ENCODE measurements around the gene SEMA5A. TPM values are rescaled to one million over a fixed set of nuclear protein-coding genes. Genes with fewer than 3 reads are reported as not detected.

The SEMA5A gene
- total RNA-seq, 1 donor from 2014 or later: 38.9 TPM

- intact Hi-C loops (cut with DNase I): no loop called here
- DNase-seq: no peak
- H3K27ac ChIP-seq: no peak overlapping the region
- no peaks in the 10 kb centered on the region for H3K4me1 ChIP-seq
- no peaks in the 10 kb centered on the region for H3K27me3 ChIP-seq
- no peaks in the 10 kb centered on the region for H3K36me3 ChIP-seq
- H3K4me3 ChIP-seq: no peak overlapping the region
- ATAC-seq: no peak
- TF ChIP-seq CTCF (IDR thresholded peaks at IDR 0.05): no peak
- H3K9me3 ChIP-seq: no peaks in the 10 kb centered on the region
Observed at GRCh38 chr5:9233035-9233434, 312.8 kb downstream of the SEMA5A start.

- intact Hi-C loops (cut with DNase I): no loop called here
Observed at GRCh38 chr5:9231842-9232241, 314.0 kb downstream of the SEMA5A start.

GRCh38 chr5:9230355-9230754, 315.5 kb downstream of the SEMA5A start:
- no peaks in the 10 kb centered on the region for H3K9me3 ChIP-seq
- no peak for TF ChIP-seq CTCF (IDR thresholded peaks at IDR 0.05)
- H3K27ac ChIP-seq: no peak overlapping the region
- ATAC-seq (no peak), DNase-seq (no peak)
- no peaks in the 10 kb centered on the region for H3K4me1 ChIP-seq
- H3K36me3 ChIP-seq: no peaks in the 10 kb centered on the region
- intact Hi-C loops (cut with DNase I): no loop called here
- H3K4me3 ChIP-seq: no peak overlapping the region
- no peaks in the 10 kb centered on the region for H3K27me3 ChIP-seq

More at GRCh38 chr5:9231842-9232241, 314.0 kb downstream of the SEMA5A start:
- no peaks in the 10 kb centered on the region for H3K36me3 ChIP-seq
- H3K9me3 ChIP-seq: no peaks in the 10 kb centered on the region
- no peak for TF ChIP-seq CTCF (IDR thresholded peaks at IDR 0.05)
- ATAC-seq (no peak), DNase-seq (no peak)
- no peaks in the 10 kb centered on the region for H3K27me3 ChIP-seq
- no peak overlapping the region for H3K27ac ChIP-seq
- H3K4me3 ChIP-seq: no peak overlapping the region
- no peaks in the 10 kb centered on the region for H3K4me1 ChIP-seq

- no peak for TF ChIP-seq CTCF (IDR thresholded peaks at IDR 0.05)
- no peaks in the 10 kb centered on the region for H3K4me1 ChIP-seq
- H3K36me3 ChIP-seq: no peaks in the 10 kb centered on the region
- no peak overlapping the region for H3K4me3 ChIP-seq
- H3K27ac ChIP-seq: no peak overlapping the region
- no peak for ATAC-seq
- DNase-seq: no peak
- H3K27me3 ChIP-seq: no peaks in the 10 kb centered on the region
- no peaks in the 10 kb centered on the region for H3K9me3 ChIP-seq
- intact Hi-C loops (cut with DNase I): no loop called here
Observed at GRCh38 chr5:9226016-9226536, 319.8 kb downstream of the SEMA5A start.

GRCh38 chr5:9222054-9222976, 323.6 kb downstream of the SEMA5A start:
- intact Hi-C loops (cut with DNase I): no loop called here
- no peak overlapping the region for H3K27ac ChIP-seq
- no peaks in the 10 kb centered on the region for H3K27me3 ChIP-seq
- no peak for DNase-seq
- no peak for TF ChIP-seq CTCF (IDR thresholded peaks at IDR 0.05)
- H3K9me3 ChIP-seq: no peaks in the 10 kb centered on the region
- H3K36me3 ChIP-seq: no peaks in the 10 kb centered on the region
- H3K4me1 ChIP-seq: no peaks in the 10 kb centered on the region
- no peak for ATAC-seq
- no peak overlapping the region for H3K4me3 ChIP-seq
